HG03196 (cell line): ENCODE data around the gene SLC35D3.
"Not testable (repeated sequence)": the region's sequence is repeated elsewhere in the genome, so short reads cannot be mapped to it uniquely, and the experiment has no call there.

Experiments used
- ATAC-seq: cut with Tn5 transposase; IDR thresholded peaks from one replicate; pipeline ENCODE4 v1.9.1; 2021; ENCODE audit not compliant: unreplicated experiment

SLC35D3 gene

GRCh38 chr6:136963259-136963658 lies 41.2 kb downstream of the SLC35D3 start:
- ATAC-seq = no peak

GRCh38 chr6:136964398-136964797 lies 42.3 kb downstream of the SLC35D3 start:
- ATAC-seq = no peak

- ATAC-seq = peak; percentile 90
These were observed 46.0 kb downstream of the SLC35D3 start for GRCh38 chr6:136967876-136968752.

GRCh38 chr6:136968837-136969236 lies 46.7 kb downstream of the SLC35D3 start:
- no peak for ATAC-seq

- ATAC-seq = no peak
These were observed 47.3 kb downstream of the SLC35D3 start for GRCh38 chr6:136969433-136969832.

- ATAC-seq = no peak
These were observed 47.8 kb downstream of the SLC35D3 start for GRCh38 chr6:136969930-136970329.

- no peak for ATAC-seq
These were observed 49.5 kb downstream of the SLC35D3 start for GRCh38 chr6:136971609-136972008.

GRCh38 chr6:136973781-136974180 lies 51.7 kb downstream of the SLC35D3 start:
- ATAC-seq = not testable (repeated sequence)
